Gastrocnemius medialis (tissue), 4 donors: ENCODE data around the gene UCKL1. TPM values are rescaled to one million over a fixed set of nuclear protein-coding genes. Genes with fewer than 3 reads are reported as not detected.

Experiments used
- ATAC-seq, 2 donors: fragments of 150-250 bp; one replicate each; pipeline ENCODE4 v1.9.1; 2016
- DNase-seq, 2 donors: peaks; one replicate each; pipeline ENCODE4 v3.0.0-alpha.2; 2019
- H3K27ac ChIP-seq, 4 donors: fragments of 200-600 bp; sonication (generic); 1 replicate in 1 of 4; 2 replicates in 3 of 4; pipeline ENCODE4 v1.5.1; 2016 to 2018; ENCODE audit warnings: mild to moderate bottlenecking in 2 of 4, moderate library complexity in 1 of 4
- H3K27me3 ChIP-seq, 3 donors: fragments of 200-600 bp; sonication (generic) in 2 of 3; 1 replicate in 1 of 3; 2 replicates in 2 of 3; pipeline versions ENCODE4 v1.5.1 to v1.6.0; 2016 to 2019; ENCODE audit warnings: mild to moderate bottlenecking in 1 of 3, moderate library complexity in 1 of 3
- H3K36me3 ChIP-seq, 2 donors: fragments of 200-600 bp; sonication (generic) in 1 of 2; one replicate each; pipeline ENCODE4 v1.5.1; 2017 to 2018
- H3K4me1 ChIP-seq, 2 donors: fragments of 200-600 bp; sonication (generic) in 1 of 2; one replicate each; pipeline ENCODE4 v1.5.1; 2016 to 2017; ENCODE audit warnings: mild to moderate bottlenecking in 2 of 2
- H3K4me3 ChIP-seq, 4 donors: fragments of 200-600 bp; sonication (generic) in 3 of 4; 1 replicate in 1 of 4; 2 replicates in 3 of 4; pipeline ENCODE4 v1.5.1; 2016 to 2019; ENCODE audit warnings: mild to moderate bottlenecking in 2 of 4
- H3K9me3 ChIP-seq, 3 donors: fragments of 200-600 bp; sonication (generic) in 2 of 3; 1 replicate in 1 of 3; 2 replicates in 2 of 3; pipeline ENCODE4 v1.5.1; 2016 to 2019
- CTCF ChIP-seq, 5 experiments: fragments of 450-650 bp in 3 of 5; fragments of 200-600 bp in 2 of 5; sonication (generic) in 2 of 5; IDR thresholded peaks in 4 of 5; conservative IDR thresholded peaks in 1 of 5; 1 replicate in 4 of 5; 2 replicates in 1 of 5; pipeline ENCODE4 v1.5.1; 2016 to 2019; ENCODE audit warnings: antibody characterized with exemption in 5 of 5, mild to moderate bottlenecking in 3 of 5, moderate library complexity in 3 of 5
- POLR2A ChIP-seq, 2 donors: fragments of 450-650 bp; IDR thresholded peaks; one replicate each; pipeline ENCODE4 v1.6.1; 2017; ENCODE audit warnings: antibody characterized with exemption in 2 of 2, mild to moderate bottlenecking in 2 of 2, moderate library complexity in 2 of 2
- in situ Hi-C, 4 donors: fragments of 200-750 bp; cut with MboI; loops; one replicate each; pipeline versions ENCODE4 v1.15.0 to v1.8.0; 2017; ENCODE audit warnings: low sequenced_read_pairs in 4 of 4
- intact Hi-C: fragments of 100-400 bp; cut with DNase I; formaldehyde crosslinking; loops from one replicate; pipeline ENCODE4 v1.15.1; 2023; ENCODE audit warnings: low total_unique reads
- total RNA-seq, 4 donors: library from RNA; depleted of rRNA; stranded (reverse); fragments of >200 nt; gene quantifications; one replicate each; pipeline versions ENCODE4 v1.1.0 to v1.2.3, GENCODE V29; 2016

Gene UCKL1
- total RNA-seq, 4 donors from 2014 or later = 22.0 to 46.4 (median 27.1) TPM

GRCh38 chr20:63941282-63942081 is 14.7 kb downstream of the UCKL1 start:
- ATAC-seq (no peak), DNase-seq (peak in 1 of 2 donors; percentile 48)
- Histone ChIP-seq H3K9me3 (no peaks in the 10 kb centered on the region), H3K4me3 (no peak overlapping the region), H3K27me3 (no peaks in the 10 kb centered on the region), H3K4me1 (peaks cover 12 to 35% of the 10 kb centered on the region in 2 donors), H3K36me3 (peaks cover 0 to 49% of the 10 kb centered on the region in 2 donors), H3K27ac (peak overlapping the region; percentile 47 to 76 (median 62))
- intact Hi-C loops (no loop called here), in situ Hi-C loops (no loop called here)
- TF ChIP-seq POLR2A (IDR thresholded peaks at IDR 0.05) = no peak
- TF ChIP-seq CTCF (IDR thresholded peaks at IDR 0.05 in 4 of 5, conservative IDR thresholded peaks at IDR 0.05 in 1 of 5) = no peak

GRCh38 chr20:63940472-63941266 is 15.5 kb downstream of the UCKL1 start:
- Histone ChIP-seq H3K27ac (peak overlapping the region in 1 of 4 donors; percentile 76), H3K27me3 (no peaks in the 10 kb centered on the region), H3K4me3 (no peak overlapping the region), H3K9me3 (no peaks in the 10 kb centered on the region), H3K36me3 (peaks cover 0 to 49% of the 10 kb centered on the region in 2 donors), H3K4me1 (peaks cover 12 to 27% of the 10 kb centered on the region in 2 donors)
- in situ Hi-C loops (no loop called here), intact Hi-C loops (no loop called here)
- ATAC-seq (no peak), DNase-seq (no peak)
- no peak for TF ChIP-seq POLR2A (IDR thresholded peaks at IDR 0.05)
- TF ChIP-seq CTCF (IDR thresholded peaks at IDR 0.05 in 4 of 5, conservative IDR thresholded peaks at IDR 0.05 in 1 of 5) = no peak

- intact Hi-C loops = no loop called here
- DNase-seq = no peak
- Histone ChIP-seq H3K9me3 (no peaks in the 10 kb centered on the region), H3K4me1 (peaks cover 12 to 21% of the 10 kb centered on the region in 2 donors), H3K36me3 (peaks cover 0 to 44% of the 10 kb centered on the region in 2 donors), H3K27me3 (no peaks in the 10 kb centered on the region), H3K4me3 (no peak overlapping the region), H3K27ac (no peak overlapping the region)
- in situ Hi-C loops = no loop called here
- TF ChIP-seq POLR2A (IDR thresholded peaks at IDR 0.05) = no peak
- no peak for TF ChIP-seq CTCF (IDR thresholded peaks at IDR 0.05 in 4 of 5, conservative IDR thresholded peaks at IDR 0.05 in 1 of 5)
- ATAC-seq = no peak
Measured at GRCh38 chr20:63940071-63940471, 16.1 kb downstream of the UCKL1 start.

- H3K9me3 ChIP-seq = no peaks in the 10 kb centered on the region
- H3K4me1 ChIP-seq = peaks cover 12 to 21% of the 10 kb centered on the region in 2 donors
- no peaks in the 10 kb centered on the region for H3K27me3 ChIP-seq
- H3K27ac ChIP-seq = peak overlapping the region in 1 of 4 donors; percentile 0
- no peak for DNase-seq
- H3K4me3 ChIP-seq = no peak overlapping the region
- intact Hi-C loops (no loop called here), in situ Hi-C loops (no loop called here)
- peaks cover 0 to 36% of the 10 kb centered on the region in 2 donors for H3K36me3 ChIP-seq
- ATAC-seq = no peak
- TF ChIP-seq POLR2A (IDR thresholded peaks at IDR 0.05) = no peak
- TF ChIP-seq CTCF (IDR thresholded peaks at IDR 0.05 in 4 of 5, conservative IDR thresholded peaks at IDR 0.05 in 1 of 5) = no peak
Measured at GRCh38 chr20:63939061-63939935, 16.9 kb downstream of the UCKL1 start.
